GM19324 (cell line): Measurements from ENCODE around the gene KCNJ14.

Source experiments
- ATAC-seq: cut with Tn5 transposase; IDR thresholded peaks from one replicate; pipeline ENCODE4 v1.9.1; 2021; ENCODE audit warnings: mild to moderate bottlenecking, moderate library complexity; ENCODE audit not compliant: unreplicated experiment, low FRiP score

KCNJ14 gene

GRCh38 chr19:48455171-48455907 lies at the start of gene KCNJ14:
Gene KCNJ14 (plus strand): TSS chr19:48455574. CDS start chr19:48461725, 6,151 bp downstream.
- ATAC-seq = no peak

GRCh38 chr19:48405850-48406249 lies 49.5 kb upstream of the KCNJ14 start:
- ATAC-seq = no peak

- ATAC-seq = no peak
Observed at GRCh38 chr19:48413879-48414587, 41.3 kb upstream of the KCNJ14 start.

- no peak for ATAC-seq
Observed at GRCh38 chr19:48415395-48415794, 40.0 kb upstream of the KCNJ14 start.

GRCh38 chr19:48415806-48416221 lies 39.6 kb upstream of the KCNJ14 start:
- ATAC-seq = no peak

GRCh38 chr19:48417421-48417820 lies 38.0 kb upstream of the KCNJ14 start:
- ATAC-seq = no peak

GRCh38 chr19:48418317-48419064 lies 36.9 kb upstream of the KCNJ14 start:
- no peak for ATAC-seq

- ATAC-seq = no peak
Observed at GRCh38 chr19:48419158-48419920, 36.0 kb upstream of the KCNJ14 start.

GRCh38 chr19:48421548-48421947 lies 33.8 kb upstream of the KCNJ14 start:
- ATAC-seq = no peak

- no peak for ATAC-seq
Observed at GRCh38 chr19:48424694-48425219, 30.6 kb upstream of the KCNJ14 start.

- ATAC-seq = no peak
Observed at GRCh38 chr19:48428670-48429069, 26.7 kb upstream of the KCNJ14 start.

GRCh38 chr19:48433337-48433736 lies 22.0 kb upstream of the KCNJ14 start:
- no peak for ATAC-seq

GRCh38 chr19:48436586-48436985 lies 18.8 kb upstream of the KCNJ14 start:
- no peak for ATAC-seq

- no peak for ATAC-seq
Observed at GRCh38 chr19:48441360-48442050, 13.9 kb upstream of the KCNJ14 start.

- no peak for ATAC-seq
Observed at GRCh38 chr19:48442116-48443035, 13.0 kb upstream of the KCNJ14 start.

- ATAC-seq = no peak
Observed at GRCh38 chr19:48443256-48443655, 12.1 kb upstream of the KCNJ14 start.

GRCh38 chr19:48443731-48444128 lies 11.6 kb upstream of the KCNJ14 start:
- ATAC-seq = no peak

- no peak for ATAC-seq
Observed at GRCh38 chr19:48444129-48444935, 11.0 kb upstream of the KCNJ14 start.
